Stimulated activated naive CD8-positive, alpha-beta T cell treated with anti-CD3 and anti-CD28 coated beads, Interleukin-15, Interleukin-2, amounts not matched to agents 100 ng/mL and 50 ng/mL, for 24 hours (primary cell): Measurements from ENCODE around the gene AFMID.

ENCODE experiments used
- H3K27ac Mint-ChIP-seq: one replicate; pipeline ENCODE4 v1.8.0; 2021; ENCODE audit warnings: mild to moderate bottlenecking, mixed read lengths
- H3K27me3 Mint-ChIP-seq: one replicate; pipeline ENCODE4 v1.8.0; 2021; ENCODE audit warnings: mixed read lengths
- H3K36me3 Mint-ChIP-seq: one replicate; pipeline ENCODE4 v1.8.0; 2021; ENCODE audit warnings: low read depth, mixed read lengths
- H3K4me1 Mint-ChIP-seq: one replicate; pipeline ENCODE4 v1.8.0; 2021; ENCODE audit warnings: low read depth, mixed read lengths
- H3K4me3 Mint-ChIP-seq: one replicate; pipeline ENCODE4 v1.8.0; 2021; ENCODE audit warnings: mild to moderate bottlenecking, mixed read lengths
- H3K9me3 Mint-ChIP-seq: one replicate; pipeline ENCODE4 v1.8.0; 2021; ENCODE audit warnings: mixed read lengths

The AFMID gene

GRCh38 chr17:78255953-78256706 is 69.0 kb downstream of the AFMID start:
- Mint-ChIP-seq H3K4me3 (no peak overlapping the region), H3K4me1 (peaks cover 46% of the 10 kb centered on the region), H3K27me3 (no peaks in the 10 kb centered on the region), H3K9me3 (no peaks in the 10 kb centered on the region), H3K36me3 (no peaks in the 10 kb centered on the region), H3K27ac (no peak overlapping the region)

GRCh38 chr17:78256707-78257591 is 69.8 kb downstream of the AFMID start:
- Mint-ChIP-seq H3K4me3 (no peak overlapping the region), H3K36me3 (no peaks in the 10 kb centered on the region), H3K27me3 (no peaks in the 10 kb centered on the region), H3K27ac (no peak overlapping the region), H3K4me1 (peaks cover 43% of the 10 kb centered on the region), H3K9me3 (no peaks in the 10 kb centered on the region)
